ENCODE data around the gene ACTN1.
"Not testable (repeated sequence)": the region's sequence is repeated elsewhere in the genome, so short reads cannot be mapped to it uniquely, and the experiment has no call there.

Gene ACTN1

GRCh38 chr14:68986926-68987652, 8.0 kb upstream of the ACTN1 start:
- DNase-seq = no peak

GRCh38 chr14:68986225-68986624, 7.1 kb upstream of the ACTN1 start:
- DNase-seq = no peak

- DNase-seq = no peak
Measured at GRCh38 chr14:68984686-68985085, 5.6 kb upstream of the ACTN1 start.

- DNase-seq = no peak
Measured at GRCh38 chr14:68983191-68983590, 4.1 kb upstream of the ACTN1 start.

- no peak for DNase-seq
Measured at GRCh38 chr14:68982581-68982980, 3.5 kb upstream of the ACTN1 start.

- DNase-seq = no peak
Measured at GRCh38 chr14:68981539-68981976, 2.5 kb upstream of the ACTN1 start.

- no peak for DNase-seq
Measured at GRCh38 chr14:68981139-68981538, 2.0 kb upstream of the ACTN1 start.

GRCh38 chr14:68979722-68980451, 785 bp upstream of the ACTN1 start:
- peak in 3 of 58 donors; percentile 10 to 24 (median 14) for DNase-seq

GRCh38 chr14:68978172-68978911, 760 bp downstream of the ACTN1 start:
- peak in 10 of 58 donors; percentile 10 to 39 (median 28) for DNase-seq

GRCh38 chr14:68977718-68978171, 1.4 kb downstream of the ACTN1 start:
- DNase-seq = peak in 5 of 58 donors; percentile 9 to 35 (median 14)

- DNase-seq = no peak
Measured at GRCh38 chr14:68977180-68977717, 1.9 kb downstream of the ACTN1 start.

- DNase-seq = peak in 31 of 58 donors; percentile 5 to 59 (median 28)
Measured at GRCh38 chr14:68976160-68977067, 2.7 kb downstream of the ACTN1 start.

- DNase-seq = no peak
Measured at GRCh38 chr14:68975667-68976066, 3.4 kb downstream of the ACTN1 start.

GRCh38 chr14:68974759-68975347, 4.2 kb downstream of the ACTN1 start:
- DNase-seq = no peak

GRCh38 chr14:68973639-68974038, 5.5 kb downstream of the ACTN1 start:
- DNase-seq = no peak

- DNase-seq = not testable (repeated sequence)
Measured at GRCh38 chr14:68973219-68973565, 5.9 kb downstream of the ACTN1 start.

GRCh38 chr14:68972507-68973218, 6.4 kb downstream of the ACTN1 start:
- DNase-seq = no peak

- DNase-seq = peak in 2 of 58 donors; percentile 20 to 44
Measured at GRCh38 chr14:68971411-68972035, 7.6 kb downstream of the ACTN1 start.

GRCh38 chr14:68970736-68971135, 8.4 kb downstream of the ACTN1 start:
- DNase-seq = no peak
